Measurements from ENCODE around the gene LCOR. TPM values are rescaled to one million over a fixed set of nuclear protein-coding genes. Genes with fewer than 3 reads are reported as not detected.

LCOR gene
- total RNA-seq, 3 donors from 2014 or later (not counting 1 experiment from before 2014, with no cell fraction given): 68.5 to 92.4 (median 87.7) TPM

DNA sequence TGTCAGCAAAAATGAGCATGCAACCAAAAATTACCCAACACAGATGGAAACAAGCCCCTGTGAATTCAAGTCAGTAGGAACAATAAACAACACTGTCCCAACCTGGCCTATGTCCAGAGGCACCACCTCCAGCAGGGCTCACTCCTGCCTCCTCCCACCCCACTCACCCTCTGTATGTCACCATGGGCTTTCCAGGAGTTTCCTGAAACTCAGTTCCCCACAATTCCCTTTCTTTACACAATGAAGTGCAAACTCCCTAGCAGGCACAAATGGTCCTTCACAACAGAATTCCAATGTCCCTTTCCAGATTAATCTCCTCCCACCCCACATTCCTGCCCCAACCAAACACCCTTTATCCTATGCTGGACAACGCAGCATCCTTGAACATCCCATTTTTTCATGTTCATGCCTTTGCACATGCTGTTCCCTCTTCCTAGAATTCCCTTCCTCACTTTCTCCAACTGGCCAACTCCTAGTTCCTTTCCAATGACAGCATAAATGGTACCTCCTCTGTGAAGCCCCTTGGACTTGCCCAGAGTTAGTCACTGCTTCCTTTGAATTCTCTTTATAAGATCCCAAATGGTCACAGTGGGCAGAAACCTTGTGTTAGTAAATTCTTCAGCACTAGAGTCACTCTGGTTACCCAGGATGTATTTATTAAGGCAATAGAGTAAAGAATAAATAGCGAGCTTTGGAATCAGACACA is 196.2 kb downstream of the LCOR start:
- DNase-seq (no peak), ATAC-seq (no peak)
- H3K27me3 ChIP-seq (ENCODE audit: control insufficient read depth, insufficient read depth, low read length): no peaks in the 10 kb centered on the region
- no peak overlapping the region for H3K27ac Mint-ChIP-seq
- no peaks in the 10 kb centered on the region for H3K9me3 Mint-ChIP-seq
- no peaks in the 10 kb centered on the region for H3K36me3 ChIP-seq (ENCODE audit: control insufficient read depth, insufficient read depth, low read length)
- intact Hi-C loops (cut with micrococcal nuclease): no loop called here
- H3K9me3 ChIP-seq (ENCODE audit: control insufficient read depth, insufficient read depth, low read length): no peaks in the 10 kb centered on the region
- no peak overlapping the region for H3K4me3 Mint-ChIP-seq
- H3K36me3 Mint-ChIP-seq: no peaks in the 10 kb centered on the region
- no peak overlapping the region for H3K4me3 ChIP-seq (ENCODE audit: low read length)
- WGBS (ENCODE audit: insufficient coverage): 94% methylated on average over 2 of the region's 2 CpGs
- TF ChIP-seq, protein P1, sequence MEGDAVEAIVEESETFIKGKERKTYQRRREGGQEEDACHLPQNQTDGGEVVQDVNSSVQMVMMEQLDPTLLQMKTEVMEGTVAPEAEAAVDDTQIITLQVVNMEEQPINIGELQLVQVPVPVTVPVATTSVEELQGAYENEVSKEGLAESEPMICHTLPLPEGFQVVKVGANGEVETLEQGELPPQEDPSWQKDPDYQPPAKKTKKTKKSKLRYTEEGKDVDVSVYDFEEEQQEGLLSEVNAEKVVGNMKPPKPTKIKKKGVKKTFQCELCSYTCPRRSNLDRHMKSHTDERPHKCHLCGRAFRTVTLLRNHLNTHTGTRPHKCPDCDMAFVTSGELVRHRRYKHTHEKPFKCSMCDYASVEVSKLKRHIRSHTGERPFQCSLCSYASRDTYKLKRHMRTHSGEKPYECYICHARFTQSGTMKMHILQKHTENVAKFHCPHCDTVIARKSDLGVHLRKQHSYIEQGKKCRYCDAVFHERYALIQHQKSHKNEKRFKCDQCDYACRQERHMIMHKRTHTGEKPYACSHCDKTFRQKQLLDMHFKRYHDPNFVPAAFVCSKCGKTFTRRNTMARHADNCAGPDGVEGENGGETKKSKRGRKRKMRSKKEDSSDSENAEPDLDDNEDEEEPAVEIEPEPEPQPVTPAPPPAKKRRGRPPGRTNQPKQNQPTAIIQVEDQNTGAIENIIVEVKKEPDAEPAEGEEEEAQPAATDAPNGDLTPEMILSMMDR (IDR thresholded peaks at IDR 0.05): no peak
- no peaks in the 10 kb centered on the region for H3K4me1 Mint-ChIP-seq
- no peak overlapping the region for H3K27ac ChIP-seq (ENCODE audit: low read length)
- no peaks in the 10 kb centered on the region for H3K4me1 ChIP-seq (ENCODE audit: control insufficient read depth, insufficient read depth, low read length)
- H3K27me3 Mint-ChIP-seq (ENCODE audit: low read depth in 2 of 2): peaks cover 0 to 2% of the 10 kb centered on the region in 2 donors

DNA sequence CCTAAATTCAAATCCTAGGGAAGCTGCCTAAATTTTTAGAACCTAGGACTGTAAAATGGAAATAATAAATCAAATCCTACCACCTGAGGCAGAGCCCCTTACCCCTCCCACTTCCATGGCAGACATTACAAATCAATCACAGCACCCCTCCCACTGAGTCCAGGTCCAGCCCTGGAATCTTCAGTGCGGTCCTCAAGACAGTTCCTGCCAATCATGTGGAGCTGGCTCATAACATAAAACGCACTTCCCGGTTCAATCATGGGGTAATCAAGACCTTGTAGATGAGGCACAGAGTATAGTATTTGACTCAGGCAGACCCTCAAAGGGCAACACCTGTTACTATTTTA is 196.7 kb downstream of the LCOR start:
- Histone ChIP-seq H3K36me3 (ENCODE audit: control insufficient read depth, insufficient read depth, low read length) (no peaks in the 10 kb centered on the region), H3K4me1 (ENCODE audit: control insufficient read depth, insufficient read depth, low read length) (no peaks in the 10 kb centered on the region), H3K4me3 (ENCODE audit: low read length) (no peak overlapping the region), H3K27me3 (ENCODE audit: control insufficient read depth, insufficient read depth, low read length) (no peaks in the 10 kb centered on the region), H3K27ac (ENCODE audit: low read length) (no peak overlapping the region), H3K9me3 (ENCODE audit: control insufficient read depth, insufficient read depth, low read length) (no peaks in the 10 kb centered on the region)
- intact Hi-C loops (cut with micrococcal nuclease): no loop called here
- DNase-seq (no peak), ATAC-seq (no peak)
- TF ChIP-seq, protein P1 (IDR thresholded peaks at IDR 0.05): no peak
- H3K4me3 Mint-ChIP-seq: no peak overlapping the region
- 100% methylated on average over 3 of the region's 3 CpGs for WGBS (ENCODE audit: insufficient coverage)
- no peak overlapping the region for H3K27ac Mint-ChIP-seq
- no peaks in the 10 kb centered on the region for H3K4me1 Mint-ChIP-seq
- H3K9me3 Mint-ChIP-seq: no peaks in the 10 kb centered on the region
- H3K27me3 Mint-ChIP-seq (ENCODE audit: low read depth in 2 of 2): peaks cover 0 to 2% of the 10 kb centered on the region in 2 donors
- H3K36me3 Mint-ChIP-seq: no peaks in the 10 kb centered on the region

DNA sequence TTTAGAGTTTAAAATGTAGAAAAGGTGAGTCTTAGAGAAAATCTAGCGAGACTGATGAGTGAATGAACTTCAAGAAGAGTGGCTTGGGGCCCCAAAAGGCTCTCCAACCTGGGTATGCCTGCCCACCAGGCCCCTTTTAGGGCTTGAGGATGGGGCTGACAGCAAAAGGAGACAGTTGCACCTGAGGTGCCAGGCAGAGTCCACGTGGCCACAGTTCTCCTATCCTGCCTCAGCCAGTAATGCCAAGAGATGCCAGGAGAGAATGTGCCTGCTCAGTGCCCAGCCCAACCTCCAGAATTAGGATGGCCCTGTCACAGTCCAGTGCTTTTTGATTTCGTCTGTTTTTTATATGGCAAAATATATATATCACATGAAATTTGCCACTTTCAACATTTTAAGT is 197.2 kb downstream of the LCOR start:
- Mint-ChIP-seq H3K27me3 (ENCODE audit: low read depth in 2 of 2) (peaks cover 0 to 2% of the 10 kb centered on the region in 2 donors), H3K27ac (no peak overlapping the region), H3K4me1 (no peaks in the 10 kb centered on the region), H3K4me3 (no peak overlapping the region), H3K9me3 (no peaks in the 10 kb centered on the region), H3K36me3 (no peaks in the 10 kb centered on the region)
- intact Hi-C loops (cut with micrococcal nuclease): no loop called here
- H3K4me3 ChIP-seq (ENCODE audit: low read length): no peak overlapping the region
- no peak overlapping the region for H3K27ac ChIP-seq (ENCODE audit: low read length)
- no peaks in the 10 kb centered on the region for H3K9me3 ChIP-seq (ENCODE audit: control insufficient read depth, insufficient read depth, low read length)
- DNase-seq: no peak
- 68% methylated on average over 3 of the region's 3 CpGs for WGBS (ENCODE audit: insufficient coverage)
- ATAC-seq: no peak
- no peaks in the 10 kb centered on the region for H3K36me3 ChIP-seq (ENCODE audit: control insufficient read depth, insufficient read depth, low read length)
- TF ChIP-seq, protein P1 (IDR thresholded peaks at IDR 0.05): no peak
- no peaks in the 10 kb centered on the region for H3K27me3 ChIP-seq (ENCODE audit: control insufficient read depth, insufficient read depth, low read length)
- H3K4me1 ChIP-seq (ENCODE audit: control insufficient read depth, insufficient read depth, low read length): no peaks in the 10 kb centered on the region

DNA sequence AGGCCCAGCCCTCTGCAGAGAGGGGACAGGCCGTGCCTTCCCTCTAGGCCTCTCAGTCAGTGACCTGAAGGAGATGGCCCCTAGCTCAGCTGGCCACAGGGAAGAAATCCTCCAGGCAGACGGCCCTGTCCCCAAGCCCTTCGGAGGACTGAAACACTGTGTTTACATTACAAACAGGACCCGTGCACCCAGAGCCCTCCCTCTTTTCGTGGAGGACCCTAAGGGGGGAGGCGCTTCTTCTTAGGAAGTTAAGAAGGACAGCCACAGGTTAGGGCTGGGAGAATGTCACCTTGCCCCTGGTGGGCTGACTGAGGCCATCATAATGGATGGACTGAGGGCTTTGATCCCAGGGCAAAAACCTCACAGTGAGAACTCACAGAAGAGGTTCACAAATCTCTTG is 198.8 kb downstream of the LCOR start:
- Histone ChIP-seq H3K4me3 (ENCODE audit: low read length) (no peak overlapping the region), H3K9me3 (ENCODE audit: control insufficient read depth, insufficient read depth, low read length) (no peaks in the 10 kb centered on the region), H3K27me3 (ENCODE audit: control insufficient read depth, insufficient read depth, low read length) (no peaks in the 10 kb centered on the region), H3K4me1 (ENCODE audit: control insufficient read depth, insufficient read depth, low read length) (no peaks in the 10 kb centered on the region), H3K27ac (ENCODE audit: low read length) (no peak overlapping the region), H3K36me3 (ENCODE audit: control insufficient read depth, insufficient read depth, low read length) (no peaks in the 10 kb centered on the region)
- Mint-ChIP-seq H3K27me3 (ENCODE audit: low read depth in 2 of 2) (peaks cover 0 to 7% of the 10 kb centered on the region in 2 donors), H3K4me3 (no peak overlapping the region), H3K27ac (no peak overlapping the region), H3K9me3 (no peaks in the 10 kb centered on the region), H3K4me1 (no peaks in the 10 kb centered on the region), H3K36me3 (no peaks in the 10 kb centered on the region)
- DNase-seq (no peak), ATAC-seq (no peak)
- TF ChIP-seq, protein P1 (IDR thresholded peaks at IDR 0.05): no peak
- intact Hi-C loops (cut with micrococcal nuclease): no loop called here
- 87% methylated on average over 6 of the region's 6 CpGs for WGBS (ENCODE audit: insufficient coverage)

Measured in natural killer cell (primary cell).